B cell (primary cell): ENCODE data around the gene MRPL14. TPM values are rescaled to one million over a fixed set of nuclear protein-coding genes. Genes with fewer than 3 reads are reported as not detected.

Experiments used
- ATAC-seq: fragments of 200-7000 bp; cut with Tn5 transposase; one replicate; pipeline ENCODE4 v1.10.0; 2021; ENCODE audit warnings: low read depth, mild to moderate bottlenecking, moderate number of reproducible peaks, moderate library complexity
- CTCF ChIA-PET: fragments of 350-600 bp; sonication (Branson Sonifier 250); formaldehyde crosslinking; loops from one replicate; lab custom pipeline; 2021; ENCODE audit warnings: antibody characterized with exemption, inconsistent platforms; lab: Charles Lee
- POLR2A ChIA-PET: fragments of 350-600 bp; sonication (Branson Sonifier 250); formaldehyde crosslinking; loops from one replicate; lab custom pipeline; 2021; ENCODE audit warnings: antibody characterized with exemption; lab: Charles Lee
- DNase-seq: peaks from one replicate; pipeline ENCODE4 v3.0.0; 2013
- H2AFZ ChIP-seq: 2 replicates; pipeline ENCODE4 v1.6.1; 2012; ENCODE audit warnings: mild to moderate bottlenecking, low read depth, low read length; ENCODE audit not compliant: insufficient read depth, poor library complexity, severe bottlenecking
- H3K27ac ChIP-seq, 2 donors: 1 replicate in 1 of 2; 2 replicates in 1 of 2; pipeline ENCODE4 v1.5.1; 2012 to 2013; ENCODE audit warnings: low read length in 2 of 2, mild to moderate bottlenecking in 2 of 2, moderate library complexity in 1 of 2
- H3K27me3 ChIP-seq, 4 experiments: fragments of 200-600 bp in 1 of 4; sonication (generic) in 1 of 4; replicated peaks in 1 of 4; 1 replicate in 2 of 4; 2 replicates in 2 of 4; pipeline versions ENCODE4 v1.6.1 to v1.7.0; 2013 to 2016; ENCODE audit warnings: low read length in 3 of 4, mild to moderate bottlenecking in 2 of 4, mixed read lengths in 1 of 4, moderate library complexity in 1 of 4; ENCODE audit not compliant: insufficient read depth in 4 of 4, control insufficient read depth in 3 of 4; ENCODE audit errors: control extremely low read depth in 1 of 4
- H3K36me3 ChIP-seq, 2 experiments: replicated peaks in 1 of 2; 1 replicate in 1 of 2; 2 replicates in 1 of 2; pipeline versions ENCODE4 v1.6.1 to v1.7.1; 2013; ENCODE audit warnings: low read length in 1 of 2; ENCODE audit not compliant: insufficient read depth in 2 of 2, control insufficient read depth in 1 of 2; ENCODE audit errors: control extremely low read depth in 1 of 2, extremely low read depth in 1 of 2
- H3K4me1 ChIP-seq, 2 donors: fragments of 200-600 bp in 1 of 2; sonication (generic) in 1 of 2; 1 replicate in 1 of 2; 2 replicates in 1 of 2; pipeline versions ENCODE4 v1.5.1 to v1.6.1; 2013 to 2017; ENCODE audit warnings: low read length in 2 of 2; ENCODE audit not compliant: control insufficient read depth in 2 of 2, insufficient read depth in 2 of 2
- H3K4me2 ChIP-seq: replicated peaks from 2 replicates; pipeline ENCODE3; 2012; ENCODE audit warnings: mild to moderate bottlenecking, low read depth, low read length; ENCODE audit not compliant: poor library complexity, severe bottlenecking
- H3K4me3 ChIP-seq, 5 experiments: fragments of 200-600 bp in 1 of 5; sonication (generic) in 1 of 5; 1 replicate in 3 of 5; 2 replicates in 2 of 5; pipeline versions ENCODE4 v1.5.1 to v1.7.0; 2011 to 2016; ENCODE audit warnings: low read length in 4 of 5, mild to moderate bottlenecking in 4 of 5, low read depth in 2 of 5, control low read depth in 1 of 5, moderate library complexity in 1 of 5; ENCODE audit not compliant: insufficient read depth in 1 of 5; ENCODE audit errors: control extremely low read depth in 1 of 5, extremely low read depth in 1 of 5
- H3K79me2 ChIP-seq: fragments of 200-600 bp; sonication (generic); one replicate; pipeline ENCODE4 v1.6.0; 2016; ENCODE audit warnings: low read length; ENCODE audit not compliant: control insufficient read depth, insufficient read depth
- H3K9ac ChIP-seq: fragments of 200-600 bp; sonication (generic); 2 replicates; pipeline ENCODE4 v1.6.1; 2017; ENCODE audit warnings: mild to moderate bottlenecking, low read length, moderate library complexity
- H3K9me3 ChIP-seq, 3 donors: one replicate each; pipeline versions ENCODE4 v1.6.1 to v1.7.1; 2013; ENCODE audit warnings: low read length in 2 of 3; ENCODE audit not compliant: control insufficient read depth in 2 of 3, insufficient read depth in 1 of 3; ENCODE audit errors: control extremely low read depth in 1 of 3
- H4K20me1 ChIP-seq: 2 replicates; pipeline ENCODE4 v1.6.0; 2012; ENCODE audit warnings: mild to moderate bottlenecking, low read length; ENCODE audit not compliant: insufficient read depth, control insufficient read depth, poor library complexity, severe bottlenecking
- H3K27ac Mint-ChIP-seq: one replicate; pipeline ENCODE4 v1.8.0; 2021; ENCODE audit warnings: mixed read lengths
- H3K27me3 Mint-ChIP-seq: one replicate; pipeline ENCODE4 v1.8.0; 2021; ENCODE audit warnings: mixed read lengths
- H3K4me1 Mint-ChIP-seq: one replicate; pipeline ENCODE4 v1.8.0; 2021; ENCODE audit warnings: mixed read lengths
- H3K4me3 Mint-ChIP-seq: one replicate; pipeline ENCODE4 v1.8.0; 2021; ENCODE audit warnings: mixed read lengths
- H3K9me3 Mint-ChIP-seq: one replicate; pipeline ENCODE4 v1.8.0; 2022; ENCODE audit warnings: mixed read lengths; ENCODE audit not compliant: insufficient read depth
- EZH2 ChIP-seq: IDR thresholded peaks from 2 replicates; pipeline ENCODE4 v1.6.1; 2012; ENCODE audit warnings: borderline replicate concordance, low read depth, mild to moderate bottlenecking, moderate library complexity, low read length; ENCODE audit not compliant: insufficient read depth, poor library complexity, severe bottlenecking
- WGBS: methylation state at CpG from one replicate; pipeline ENCODE4 v1.1.5; 2013; ENCODE audit warnings: missing lambda C conversion rate; ENCODE audit not compliant: insufficient coverage; 5-methylcytosine and 5-hydroxymethylcytosine counted together
- intact Hi-C: fragments of 100-400 bp; cut with micrococcal nuclease; formaldehyde crosslinking; loops from one replicate; pipeline ENCODE4 v1.10.0; 2022
- polyA plus RNA-seq: library from polyadenylated mRNA; depleted of rRNA; stranded (reverse); fragments of >200 nt; gene quantifications from 2 replicates; pipeline ENCODE4 v1.2.3, GENCODE V29; 2012
- total RNA-seq, 2 donors: library from RNA; stranded (reverse); fragments of 120-200 nt in 1 of 2; gene quantifications; 1 replicate in 1 of 2; 2 replicates in 1 of 2; pipeline versions ENCODE4 v1.2.3 to v1.2.4, GENCODE V29; 2013 to 2022
- TF ChIP-seq, protein P1 (sequence below): fragments of 200-600 bp; IDR thresholded peaks from one replicate; pipeline ENCODE4 v1.8.0; 2022; ENCODE audit warnings: antibody characterized with exemption, mild to moderate bottlenecking

The MRPL14 gene
- total and polyA plus RNA-seq, 2 donors (not counting 1 experiment from before 2014, with no cell fraction given) = 16.7 to 23.5 TPM

DNA sequence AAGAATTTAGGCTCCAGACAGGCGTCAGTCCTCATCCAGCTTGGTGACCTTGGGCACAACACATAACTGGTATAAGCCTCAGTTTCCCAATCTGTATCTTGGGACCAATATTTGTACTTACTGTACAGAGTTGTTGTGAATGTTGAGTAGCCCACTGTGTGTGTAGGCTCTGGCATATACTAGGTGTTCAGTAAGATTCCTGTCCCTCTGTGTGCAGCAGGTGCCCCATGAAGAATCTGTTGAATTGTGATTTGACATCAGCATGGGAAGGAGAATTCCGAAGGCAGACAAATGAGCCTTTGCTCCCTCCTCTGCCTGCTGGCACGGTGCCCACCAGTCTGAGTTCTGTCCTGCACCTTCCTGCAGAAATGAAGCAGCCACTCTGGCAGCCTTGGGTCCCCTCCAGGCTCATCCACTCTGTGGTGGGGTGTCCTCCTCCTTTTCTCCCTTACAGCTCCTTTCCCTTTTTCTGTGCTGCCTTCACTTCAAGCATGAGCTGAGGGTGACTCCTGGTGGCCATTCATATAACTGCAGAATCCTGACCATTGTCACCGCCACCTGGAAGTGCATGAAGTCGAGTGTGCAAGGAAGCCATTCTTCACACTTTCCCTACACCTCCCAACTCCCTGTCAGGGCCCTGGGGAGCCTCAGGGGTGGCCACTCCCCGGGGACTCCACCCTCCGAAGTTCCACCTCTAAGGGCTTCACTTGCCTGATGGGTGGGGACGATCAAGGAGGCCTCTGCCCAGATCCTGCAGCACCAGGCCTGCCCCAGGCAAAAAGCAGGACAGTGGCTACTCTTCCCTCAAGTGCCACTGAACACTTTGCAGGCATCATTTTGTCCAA lies 48.2 kb downstream of the MRPL14 start:
- Mint-ChIP-seq H3K4me1 (peaks cover 7% of the 10 kb centered on the region), H3K9me3 (no peaks in the 10 kb centered on the region), H3K4me3 (no peak overlapping the region), H3K27me3 (peaks cover 25% of the 10 kb centered on the region), H3K27ac (no peak overlapping the region)
- Histone ChIP-seq H3K4me2 (no peak overlapping the region), H3K9ac (no peak overlapping the region), H4K20me1 (no peaks in the 10 kb centered on the region), H3K9me3 (peaks cover 0 to 3% (median 0%) of the 10 kb centered on the region in 3 donors), H3K79me2 (no peaks in the 10 kb centered on the region), H3K27me3 (peaks cover 0 to 34% (median 11%) of the 10 kb centered on the region in 4 experiments), H3K4me3 (no peak overlapping the region), H3K4me1 (peaks cover 9 to 14% of the 10 kb centered on the region in 2 donors), H3K27ac (no peak overlapping the region), H3K36me3 (no peaks in the 10 kb centered on the region), H2AFZ (no peak overlapping the region)
- intact Hi-C loops = loop anchor here (1.0 kb wide), 5 partner anchors 305 to 471 kb away; no protein-coding TSS in a partner anchor
- ChIA-PET CTCF (interaction anchor here (0.9 to 9.1 kb wide), 34 partner anchors 11 to 1188 kb away, joined by 3 to 128 read pairs (median 5); partner anchors contain the start of gene VEGFA), POLR2A (interaction anchor here (0.7 kb wide), 1 partner anchor 411 kb away, joined by 3 read pairs; no protein-coding TSS in a partner anchor)
- peak; percentile 81 for DNase-seq
- no peak for TF ChIP-seq EZH2
- TF ChIP-seq, protein P1, sequence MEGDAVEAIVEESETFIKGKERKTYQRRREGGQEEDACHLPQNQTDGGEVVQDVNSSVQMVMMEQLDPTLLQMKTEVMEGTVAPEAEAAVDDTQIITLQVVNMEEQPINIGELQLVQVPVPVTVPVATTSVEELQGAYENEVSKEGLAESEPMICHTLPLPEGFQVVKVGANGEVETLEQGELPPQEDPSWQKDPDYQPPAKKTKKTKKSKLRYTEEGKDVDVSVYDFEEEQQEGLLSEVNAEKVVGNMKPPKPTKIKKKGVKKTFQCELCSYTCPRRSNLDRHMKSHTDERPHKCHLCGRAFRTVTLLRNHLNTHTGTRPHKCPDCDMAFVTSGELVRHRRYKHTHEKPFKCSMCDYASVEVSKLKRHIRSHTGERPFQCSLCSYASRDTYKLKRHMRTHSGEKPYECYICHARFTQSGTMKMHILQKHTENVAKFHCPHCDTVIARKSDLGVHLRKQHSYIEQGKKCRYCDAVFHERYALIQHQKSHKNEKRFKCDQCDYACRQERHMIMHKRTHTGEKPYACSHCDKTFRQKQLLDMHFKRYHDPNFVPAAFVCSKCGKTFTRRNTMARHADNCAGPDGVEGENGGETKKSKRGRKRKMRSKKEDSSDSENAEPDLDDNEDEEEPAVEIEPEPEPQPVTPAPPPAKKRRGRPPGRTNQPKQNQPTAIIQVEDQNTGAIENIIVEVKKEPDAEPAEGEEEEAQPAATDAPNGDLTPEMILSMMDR = peak; percentile 97
- WGBS = 27% methylated on average over 8 of the region's 8 CpGs
- ATAC-seq = peak; percentile 71
